MM.1S (cell line): ENCODE measurements around the gene EDAR.

Source experiments
- DNase-seq: peaks from one replicate; pipeline ENCODE4 v3.0.0-alpha.2; 2015
- H2AFZ ChIP-seq: fragments of 300-600 bp; sonication (generic); 2 replicates; pipeline ENCODE4 v1.6.0; 2016; ENCODE audit warnings: antibody characterized with exemption, low read length
- H3F3A ChIP-seq: fragments of 300-600 bp; sonication (generic); 2 replicates; pipeline ENCODE4 v1.6.1; 2016; ENCODE audit warnings: mild to moderate bottlenecking, antibody characterized with exemption, low read length, moderate library complexity, mixed read lengths; ENCODE audit not compliant: insufficient read depth
- H3K27ac ChIP-seq: fragments of 300-600 bp; sonication (generic); 2 replicates; pipeline ENCODE4 v1.5.1; 2016; ENCODE audit warnings: mild to moderate bottlenecking, low read length
- H3K27me3 ChIP-seq: fragments of 300-600 bp; sonication (generic); replicated peaks from 2 replicates; pipeline ENCODE4 v1.6.0; 2016; ENCODE audit warnings: low read length; ENCODE audit not compliant: insufficient read depth
- H3K36me3 ChIP-seq: fragments of 300-600 bp; sonication (generic); replicated peaks from 2 replicates; pipeline ENCODE4 v1.6.1; 2016; ENCODE audit warnings: mild to moderate bottlenecking, low read length, mixed read lengths; ENCODE audit not compliant: insufficient read depth
- H3K4me1 ChIP-seq: fragments of 300-600 bp; sonication (generic); 2 replicates; pipeline ENCODE4 v1.6.1; 2016; ENCODE audit warnings: low read length, mixed read lengths
- H3K4me2 ChIP-seq: fragments of 300-600 bp; sonication (generic); 2 replicates; pipeline ENCODE4 v1.6.0; 2016; ENCODE audit warnings: low read depth, low read length
- H3K4me3 ChIP-seq: fragments of 300-600 bp; sonication (generic); 2 replicates; pipeline ENCODE4 v1.5.1; 2016; ENCODE audit warnings: low read length, mixed read lengths
- H3K79me2 ChIP-seq: fragments of 300-600 bp; sonication (generic); 2 replicates; pipeline ENCODE4 v1.6.1; 2016; ENCODE audit warnings: mixed run types, low read length, mixed read lengths
- H3K9ac ChIP-seq: fragments of 300-600 bp; sonication (generic); 2 replicates; pipeline ENCODE4 v1.6.1; 2016; ENCODE audit warnings: low read length, mixed read lengths
- H3K9me2 ChIP-seq: fragments of 300-600 bp; sonication (generic); replicated peaks from 2 replicates; pipeline ENCODE4 v1.6.1; 2016; ENCODE audit warnings: mild to moderate bottlenecking, low read length, mixed read lengths; ENCODE audit not compliant: insufficient read depth
- H3K9me3 ChIP-seq: fragments of 300-600 bp; sonication (generic); replicated peaks from 2 replicates; pipeline ENCODE4 v1.6.1; 2016; ENCODE audit warnings: mild to moderate bottlenecking, low read length, mixed read lengths; ENCODE audit not compliant: insufficient read depth
- H4K20me1 ChIP-seq: fragments of 300-600 bp; sonication (generic); 2 replicates; pipeline ENCODE4 v1.6.1; 2016; ENCODE audit warnings: mild to moderate bottlenecking, low read length, moderate library complexity, mixed read lengths; ENCODE audit not compliant: insufficient read depth
- EZH2 ChIP-seq: fragments of 300-600 bp; sonication (generic); optimal IDR thresholded peaks from 2 replicates; pipeline ENCODE3; 2017; ENCODE audit warnings: low read depth, mild to moderate bottlenecking, antibody characterized with exemption, low read length, mixed read lengths
- EZH2phosphoT487 ChIP-seq: fragments of 300-600 bp; sonication (generic); IDR thresholded peaks from 2 replicates; pipeline ENCODE4 v1.6.1; 2018; ENCODE audit warnings: antibody characterized with exemption, low read length
- TF ChIP-seq, protein P1 (sequence below): fragments of 300-600 bp; sonication (generic); IDR thresholded peaks from 2 replicates; pipeline ENCODE4 v1.5.1; 2016; ENCODE audit warnings: antibody characterized with exemption, low read length, mixed read lengths

The EDAR gene

DNA sequence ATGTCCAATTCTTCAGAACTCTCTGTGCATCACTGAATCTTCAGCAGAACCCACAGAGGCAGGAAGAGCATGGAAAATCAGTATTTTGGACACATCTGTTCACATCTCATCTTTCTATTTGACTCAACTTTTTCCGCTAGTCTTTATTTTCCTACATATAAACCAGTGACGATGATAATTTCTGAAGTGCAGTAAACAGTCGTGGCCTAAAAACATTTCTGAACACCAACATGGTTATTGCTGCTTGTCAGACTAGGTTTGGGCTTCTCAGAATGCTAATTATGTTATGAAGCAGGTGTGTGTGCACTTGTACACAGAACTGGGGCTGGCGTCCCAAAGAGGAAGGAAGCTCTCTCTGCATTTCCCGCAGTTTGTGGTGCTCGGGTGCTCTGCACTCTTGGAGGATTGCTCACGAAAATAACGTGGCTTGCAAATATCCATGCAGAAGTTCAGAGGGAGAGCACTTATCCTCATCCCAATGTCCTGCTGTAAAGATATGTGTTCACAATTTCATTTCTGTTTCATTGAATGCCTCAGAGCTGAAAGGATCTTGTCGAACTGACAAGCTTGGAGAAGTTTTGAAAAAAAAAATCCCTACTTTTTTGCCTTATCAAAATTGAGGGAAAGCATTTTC is 50.8 kb downstream of the EDAR start:
- DNase-seq: no peak
- H3K27ac ChIP-seq: no peak overlapping the region
- no peaks in the 10 kb centered on the region for H4K20me1 ChIP-seq
- no peak overlapping the region for H2AFZ ChIP-seq
- H3K4me2 ChIP-seq: no peak overlapping the region
- no peaks in the 10 kb centered on the region for H3K9me2 ChIP-seq
- no peak for TF ChIP-seq EZH2phosphoT487
- TF ChIP-seq, protein P1, sequence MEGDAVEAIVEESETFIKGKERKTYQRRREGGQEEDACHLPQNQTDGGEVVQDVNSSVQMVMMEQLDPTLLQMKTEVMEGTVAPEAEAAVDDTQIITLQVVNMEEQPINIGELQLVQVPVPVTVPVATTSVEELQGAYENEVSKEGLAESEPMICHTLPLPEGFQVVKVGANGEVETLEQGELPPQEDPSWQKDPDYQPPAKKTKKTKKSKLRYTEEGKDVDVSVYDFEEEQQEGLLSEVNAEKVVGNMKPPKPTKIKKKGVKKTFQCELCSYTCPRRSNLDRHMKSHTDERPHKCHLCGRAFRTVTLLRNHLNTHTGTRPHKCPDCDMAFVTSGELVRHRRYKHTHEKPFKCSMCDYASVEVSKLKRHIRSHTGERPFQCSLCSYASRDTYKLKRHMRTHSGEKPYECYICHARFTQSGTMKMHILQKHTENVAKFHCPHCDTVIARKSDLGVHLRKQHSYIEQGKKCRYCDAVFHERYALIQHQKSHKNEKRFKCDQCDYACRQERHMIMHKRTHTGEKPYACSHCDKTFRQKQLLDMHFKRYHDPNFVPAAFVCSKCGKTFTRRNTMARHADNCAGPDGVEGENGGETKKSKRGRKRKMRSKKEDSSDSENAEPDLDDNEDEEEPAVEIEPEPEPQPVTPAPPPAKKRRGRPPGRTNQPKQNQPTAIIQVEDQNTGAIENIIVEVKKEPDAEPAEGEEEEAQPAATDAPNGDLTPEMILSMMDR: no peak
- no peak for TF ChIP-seq EZH2
- no peak overlapping the region for H3K4me3 ChIP-seq
- H3F3A ChIP-seq: no peaks in the 10 kb centered on the region
- no peaks in the 10 kb centered on the region for H3K4me1 ChIP-seq
- H3K9me3 ChIP-seq: no peaks in the 10 kb centered on the region
- H3K36me3 ChIP-seq: no peaks in the 10 kb centered on the region
- no peak overlapping the region for H3K9ac ChIP-seq
- no peaks in the 10 kb centered on the region for H3K27me3 ChIP-seq
- no peaks in the 10 kb centered on the region for H3K79me2 ChIP-seq

DNA sequence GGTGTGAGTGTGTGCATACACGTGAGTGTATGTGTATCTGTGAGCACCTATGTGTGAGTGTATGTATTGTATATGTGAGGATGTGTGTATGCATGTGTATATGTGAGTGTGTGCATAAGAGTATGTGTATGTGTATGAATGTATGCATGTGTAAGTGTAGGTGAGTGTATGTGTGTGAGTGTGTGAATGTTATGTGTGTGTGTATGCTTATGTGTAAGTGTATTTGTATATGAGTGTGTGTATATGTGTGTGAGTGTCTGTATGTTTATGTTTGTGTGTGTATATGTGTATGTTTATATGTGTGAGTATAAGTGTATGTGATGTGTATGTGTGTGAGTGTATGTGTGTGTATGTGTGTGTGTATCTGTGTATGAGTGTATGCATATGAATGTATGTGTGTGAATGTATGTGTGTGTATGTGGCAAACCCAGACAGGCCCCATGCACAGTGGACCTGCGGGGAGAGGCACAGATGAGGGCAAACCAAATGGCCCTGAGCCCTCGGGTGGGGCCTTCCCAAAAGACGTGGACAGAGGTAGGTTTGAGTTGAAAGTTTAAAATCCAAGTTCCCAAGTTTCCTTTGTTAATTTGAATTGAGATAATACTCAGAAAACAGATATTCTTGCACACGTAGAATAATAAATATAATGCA is 51.5 kb downstream of the EDAR start:
- H3K9me2 ChIP-seq: no peaks in the 10 kb centered on the region
- H3K36me3 ChIP-seq: no peaks in the 10 kb centered on the region
- H3K9ac ChIP-seq: no peak overlapping the region
- no peaks in the 10 kb centered on the region for H4K20me1 ChIP-seq
- H3K4me1 ChIP-seq: no peaks in the 10 kb centered on the region
- H3K4me2 ChIP-seq: no peak overlapping the region
- TF ChIP-seq, protein P1: no peak
- no peak for TF ChIP-seq EZH2
- TF ChIP-seq EZH2phosphoT487: no peak
- H3F3A ChIP-seq: no peaks in the 10 kb centered on the region
- no peak overlapping the region for H3K4me3 ChIP-seq
- no peak overlapping the region for H3K27ac ChIP-seq
- no peak for DNase-seq
- no peaks in the 10 kb centered on the region for H3K79me2 ChIP-seq
- H3K27me3 ChIP-seq: no peaks in the 10 kb centered on the region
- no peaks in the 10 kb centered on the region for H3K9me3 ChIP-seq
- no peak overlapping the region for H2AFZ ChIP-seq

DNA sequence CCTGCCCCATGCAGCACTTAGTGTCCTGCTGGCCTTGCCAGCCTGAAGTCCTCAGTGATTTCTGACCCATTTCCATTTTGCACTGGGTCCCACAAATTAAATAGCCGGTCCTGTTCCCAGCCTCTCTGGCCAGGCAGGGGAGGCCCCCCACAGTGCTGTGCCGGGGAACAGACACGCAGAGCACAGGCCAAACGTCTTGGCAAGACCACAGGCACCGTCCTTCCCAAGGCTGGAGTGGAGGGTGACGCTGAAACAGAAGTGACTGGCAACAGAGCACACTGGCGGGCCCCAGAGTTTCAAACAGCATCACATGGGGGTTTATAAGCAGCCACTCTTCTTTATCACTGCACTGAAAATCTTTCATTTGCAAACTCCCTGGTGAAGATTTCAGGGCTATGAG is 52.2 kb downstream of the EDAR start:
- TF ChIP-seq, protein P1: no peak
- TF ChIP-seq EZH2phosphoT487 (no peak), EZH2 (no peak)
- no peak for DNase-seq
- no peaks in the 10 kb centered on the region for H3K36me3 ChIP-seq
- no peaks in the 10 kb centered on the region for H3K27me3 ChIP-seq
- no peaks in the 10 kb centered on the region for H4K20me1 ChIP-seq
- H3K9ac ChIP-seq: no peak overlapping the region
- H2AFZ ChIP-seq: no peak overlapping the region
- H3K4me1 ChIP-seq: no peaks in the 10 kb centered on the region
- H3K27ac ChIP-seq: no peak overlapping the region
- no peak overlapping the region for H3K4me2 ChIP-seq
- no peaks in the 10 kb centered on the region for H3K9me2 ChIP-seq
- H3F3A ChIP-seq: no peaks in the 10 kb centered on the region
- H3K9me3 ChIP-seq: no peaks in the 10 kb centered on the region
- no peak overlapping the region for H3K4me3 ChIP-seq
- H3K79me2 ChIP-seq: no peaks in the 10 kb centered on the region
